Measurements from ENCODE around the gene CDCA5.

DNA sequence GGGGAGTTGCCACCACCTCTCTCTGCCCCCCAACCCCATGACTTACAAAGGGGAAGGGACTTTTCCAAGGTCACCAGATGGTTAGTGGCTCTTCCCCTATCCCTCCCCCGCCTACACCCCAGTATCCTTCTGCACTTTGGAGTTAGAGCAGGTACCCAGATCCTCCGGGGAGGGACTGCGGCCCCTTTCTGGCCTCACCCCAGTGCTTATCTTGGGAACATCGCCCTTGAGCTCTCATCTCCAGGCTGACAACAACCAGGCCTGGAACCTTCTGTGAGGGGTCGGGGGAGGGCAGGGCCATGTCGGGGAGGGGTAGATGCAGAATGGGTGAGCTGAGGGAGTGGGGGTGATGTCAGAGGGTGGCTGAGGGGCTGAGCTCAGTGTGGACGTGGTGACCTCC is 18.0 kb downstream of the CDCA5 start:
- TF ChIP-seq, protein P1, sequence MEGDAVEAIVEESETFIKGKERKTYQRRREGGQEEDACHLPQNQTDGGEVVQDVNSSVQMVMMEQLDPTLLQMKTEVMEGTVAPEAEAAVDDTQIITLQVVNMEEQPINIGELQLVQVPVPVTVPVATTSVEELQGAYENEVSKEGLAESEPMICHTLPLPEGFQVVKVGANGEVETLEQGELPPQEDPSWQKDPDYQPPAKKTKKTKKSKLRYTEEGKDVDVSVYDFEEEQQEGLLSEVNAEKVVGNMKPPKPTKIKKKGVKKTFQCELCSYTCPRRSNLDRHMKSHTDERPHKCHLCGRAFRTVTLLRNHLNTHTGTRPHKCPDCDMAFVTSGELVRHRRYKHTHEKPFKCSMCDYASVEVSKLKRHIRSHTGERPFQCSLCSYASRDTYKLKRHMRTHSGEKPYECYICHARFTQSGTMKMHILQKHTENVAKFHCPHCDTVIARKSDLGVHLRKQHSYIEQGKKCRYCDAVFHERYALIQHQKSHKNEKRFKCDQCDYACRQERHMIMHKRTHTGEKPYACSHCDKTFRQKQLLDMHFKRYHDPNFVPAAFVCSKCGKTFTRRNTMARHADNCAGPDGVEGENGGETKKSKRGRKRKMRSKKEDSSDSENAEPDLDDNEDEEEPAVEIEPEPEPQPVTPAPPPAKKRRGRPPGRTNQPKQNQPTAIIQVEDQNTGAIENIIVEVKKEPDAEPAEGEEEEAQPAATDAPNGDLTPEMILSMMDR (conservative IDR thresholded peaks at IDR 0.05; ENCODE audit: low read depth, low read length) = no peak
- TF ChIP-seq SMC3 (IDR thresholded peaks at IDR 0.05; ENCODE audit: low read depth, low read length) (no peak), CEBPB (IDR thresholded peaks at IDR 0.05; ENCODE audit: low read depth, low read length) (no peak), FOS (IDR thresholded peaks at IDR 0.05; ENCODE audit: low read depth, low read length) (no peak), MXI1 (IDR thresholded peaks at IDR 0.05; ENCODE audit: borderline replicate concordance, low read depth, low read length) (no peak), RFX5 (IDR thresholded peaks at IDR 0.05; ENCODE audit: low read depth, low read length) (no peak), POLR2A (IDR thresholded peaks at IDR 0.05; ENCODE audit: low read depth, low read length) (no peak), RAD21 (IDR thresholded peaks at IDR 0.05; ENCODE audit: low read length) (no peak)
